Ovary (tissue), 3 donors: Measurements from ENCODE around the gene FGGY.

Source experiments
- CTCF ChIP-seq, 3 donors: fragments of 450-650 bp in 2 of 3; fragments of 200-600 bp in 1 of 3; IDR thresholded peaks; one replicate each; pipeline versions ENCODE4 v1.5.1 to v1.8.0; 2016 to 2022; ENCODE audit warnings: antibody characterized with exemption in 3 of 3, mild to moderate bottlenecking in 1 of 3
- EP300 ChIP-seq: sonication (generic); formaldehyde crosslinking; IDR thresholded peaks from one replicate; pipeline ENCODE4 v1.6.1; 2017; ENCODE audit warnings: antibody characterized with exemption
- POLR2A ChIP-seq: fragments of 450-650 bp; IDR thresholded peaks from one replicate; pipeline ENCODE4 v1.6.1; 2017; ENCODE audit warnings: antibody characterized with exemption, mild to moderate bottlenecking, moderate library complexity
- donor health status: DM: no; HTN: no; CAD: no.

DNA sequence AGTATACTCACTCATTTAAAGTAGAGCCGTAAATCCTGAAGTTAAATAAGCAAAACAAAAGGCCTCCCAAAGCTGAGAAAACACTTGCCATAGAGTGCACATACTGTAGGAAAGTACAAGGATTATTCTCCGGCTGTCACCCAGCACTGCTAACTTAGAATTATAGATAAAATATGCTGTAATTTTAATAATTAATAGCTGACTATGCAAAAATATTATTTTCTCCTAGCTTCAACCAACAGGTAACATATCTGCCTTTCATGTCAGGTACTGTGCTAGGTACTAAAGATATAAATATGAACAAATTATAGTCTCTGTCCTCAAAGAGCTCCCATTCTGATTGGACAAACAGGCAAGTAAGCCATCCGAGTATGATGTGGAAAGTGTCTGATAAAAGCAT is 233.2 kb downstream of the FGGY start:
- no peak for TF ChIP-seq CTCF (IDR thresholded peaks at IDR 0.05)
- no peak for TF ChIP-seq EP300
- TF ChIP-seq POLR2A = no peak
